HepG2 (cell line): Measurements from ENCODE around the gene IL36A. TPM values are rescaled to one million over a fixed set of nuclear protein-coding genes. Genes with fewer than 3 reads are reported as not detected.

Source experiments
- ATAC-seq: fragments of 200-7000 bp; cut with Tn5 transposase; 3 replicates; pipeline ENCODE4 v1.9.1; 2020; ENCODE audit warnings: mild to moderate bottlenecking, moderate library complexity
- BruUV-seq: library from RNA; stranded (reverse); fragments of 400-500 nt; replicated peaks from 2 replicates; lab custom pipeline; 2021; lab: Mats Ljungman, UMichigan
- CTCF ChIA-PET: fragments of 300-600 bp; formaldehyde crosslinking; extraction: SDS; loops from one replicate; lab custom pipeline; 2021; ENCODE audit warnings: low total read pairs, inconsistent platforms, low intra/inter-chr PET ratio; lab: Yijun Ruan, JAX
- POLR2A ChIA-PET: fragments of 350-600 bp; sonication (Branson Sonifier 250); formaldehyde crosslinking; loops from one replicate; lab custom pipeline; 2020; ENCODE audit warnings: antibody characterized with exemption, inconsistent platforms; lab: Yijun Ruan, JAX
- DNase-seq: peaks from one replicate; pipeline ENCODE4 v3.0.0-alpha.2; 2015; ENCODE audit warnings: low spot score
- FAIRE-seq: peaks from 3 replicates; lab custom pipeline; 2011; peaks lifted over from hg19 to GRCh38; lab: Jason Lieb, UNC
- H2AFZ ChIP-seq: one replicate; pipeline ENCODE4 v1.6.1; 2011; ENCODE audit warnings: low read length, inconsistent platforms
- H3K27ac ChIP-seq: fragments of 300-600 bp; 3 replicates; pipeline ENCODE4 v1.8.0; 2011; ENCODE audit warnings: mixed run types, mild to moderate bottlenecking, mixed read lengths, low read length, inconsistent platforms; ENCODE audit not compliant: insufficient read depth; ENCODE audit errors: extremely low read length
- H3K27me3 ChIP-seq, 2 experiments: fragments of 200-600 bp in 1 of 2; 2 replicates in 1 of 2; 3 replicates in 1 of 2; pipeline versions ENCODE4 v1.6.0 to v1.8.0; 2011; ENCODE audit warnings: low read length in 2 of 2, mild to moderate bottlenecking in 2 of 2, moderate library complexity in 2 of 2, inconsistent platforms in 1 of 2; ENCODE audit not compliant: insufficient read depth in 2 of 2, control insufficient read depth in 1 of 2
- H3K36me3 ChIP-seq, 2 experiments: fragments of 200-600 bp in 1 of 2; replicated peaks in 1 of 2; 2 replicates in 1 of 2; 3 replicates in 1 of 2; pipeline versions ENCODE4 v1.5.1 to v1.8.0; 2011; ENCODE audit warnings: low read length in 2 of 2, inconsistent platforms in 1 of 2; ENCODE audit not compliant: insufficient read depth in 2 of 2, control insufficient read depth in 1 of 2
- H3K4me1 ChIP-seq: 2 replicates; pipeline ENCODE4 v1.5.1; 2012; ENCODE audit warnings: low read length, inconsistent platforms; ENCODE audit not compliant: insufficient read depth
- H3K4me2 ChIP-seq: 2 replicates; pipeline ENCODE4 v1.6.0; 2011; ENCODE audit warnings: low read depth, low read length, inconsistent platforms
- H3K4me3 ChIP-seq, 3 experiments: fragments of 200-600 bp in 1 of 3; sonication (generic), shearing (Covaris generic) in 1 of 3; replicated peaks in 1 of 3; 2 replicates each; pipeline ENCODE4 v1.5.1; 2011 to 2016; ENCODE audit warnings: low read length in 3 of 3, inconsistent platforms in 2 of 3, low read depth in 2 of 3, mild to moderate bottlenecking in 2 of 3, control low read depth in 1 of 3, mixed read lengths in 1 of 3; ENCODE audit not compliant: insufficient read depth in 1 of 3
- H3K79me2 ChIP-seq: one replicate; pipeline ENCODE4 v1.6.1; 2011; ENCODE audit warnings: low read length, inconsistent platforms; ENCODE audit not compliant: insufficient read depth
- H3K9ac ChIP-seq: 2 replicates; pipeline ENCODE4 v1.6.0; 2011; ENCODE audit warnings: mild to moderate bottlenecking, low read depth, low read length, inconsistent platforms; ENCODE audit not compliant: insufficient read depth
- H3K9me3 ChIP-seq: 2 replicates; pipeline ENCODE4 v1.5.1; 2012; ENCODE audit warnings: mild to moderate bottlenecking, low read length
- H4K20me1 ChIP-seq: 2 replicates; pipeline ENCODE4 v1.6.0; 2011; ENCODE audit warnings: inconsistent platforms, mild to moderate bottlenecking, low read length, moderate library complexity; ENCODE audit not compliant: insufficient read depth
- ARID2 ChIP-seq: sonication (generic); formaldehyde crosslinking; IDR thresholded peaks from 2 replicates; pipeline ENCODE4 v1.8.1; 2022; ENCODE audit warnings: mild to moderate bottlenecking, missing genetic modification reagents, borderline replicate concordance
- GATAD2A ChIP-seq: IDR thresholded peaks from 2 replicates; pipeline ENCODE4 v1.6.1; 2016
- MAFF ChIP-seq: IDR thresholded peaks from 2 replicates; pipeline ENCODE4 v1.6.1; 2011; ENCODE audit warnings: low read depth, low read length, improper control_type of control experiment
- MAFK ChIP-seq, 2 experiments: IDR thresholded peaks in 1 of 2; conservative IDR thresholded peaks in 1 of 2; 2 replicates each; pipeline ENCODE4 v1.6.1; 2011; ENCODE audit warnings: improper control_type of control experiment in 2 of 2, low read length in 2 of 2
- PLRG1 ChIP-seq: fragments of 450-650 bp; conservative IDR thresholded peaks from 2 replicates; pipeline ENCODE4 v1.6.1; 2016
- STAG1 ChIP-seq: sonication (generic); formaldehyde crosslinking; IDR thresholded peaks from 2 replicates; pipeline ENCODE4 v1.4.0; 2020; ENCODE audit warnings: missing genetic modification reagents
- ZBTB42 ChIP-seq: sonication (generic); formaldehyde crosslinking; IDR thresholded peaks from 2 replicates; pipeline ENCODE4 v1.5.0; 2020; ENCODE audit warnings: mild to moderate bottlenecking, missing genetic modification reagents
- ZNF598 ChIP-seq: sonication (generic); formaldehyde crosslinking; IDR thresholded peaks from 2 replicates; pipeline ENCODE4 v1.5.1; 2020; ENCODE audit warnings: mild to moderate bottlenecking, missing genetic modification reagents, borderline replicate concordance
- WGBS: methylation state at CpG from one replicate; pipeline ENCODE4 v1.1.6; 2017; ENCODE audit warnings: low lambda C conversion rate; 5-methylcytosine and 5-hydroxymethylcytosine counted together
- in situ Hi-C: cut with HindIII; loops from 2 replicates; pipeline ENCODE4 v1.10.0; 2017; ENCODE audit warnings: low pct_unique_long_range_greater_than_20kb; ENCODE audit not compliant: extremely low pct_ligation_motif_present
- intact Hi-C: fragments of 100-400 bp; cut with micrococcal nuclease; formaldehyde crosslinking; loops from one replicate; pipeline ENCODE4 v1.10.0; 2022; ENCODE audit not compliant: unreplicated experiment
- polyA plus RNA-seq, 8 experiments: library from polyadenylated mRNA; depleted of rRNA in 3 of 8; stranded (reverse) in 7 of 8; unstranded in 1 of 8; fragments of >200 nt; fragmentation: Illumina TruSeq in 4 of 8; extraction: Trizol in 4 of 8; gene quantifications; 2 replicates each; pipeline versions ENCODE4 v1.2.1 to v1.2.3, GENCODE V29; 2011 to 2016; ENCODE audit warnings: low read depth in 4 of 8, missing spikeins in 1 of 8, mixed read lengths in 1 of 8; ENCODE audit not compliant: insufficient read depth in 1 of 8
- total RNA-seq, 5 experiments: library from RNA; depleted of rRNA; stranded (reverse); fragments of >200 nt; fragmentation: Illumina TruSeq; extraction: Trizol; gene quantifications; 2 replicates each; pipeline ENCODE4 v1.2.3, GENCODE V29; 2016; ENCODE audit warnings: low read depth in 1 of 5
- TF ChIP-seq, protein P1 (sequence below): sonication (generic); formaldehyde crosslinking; IDR thresholded peaks from 2 replicates; pipeline ENCODE4 v1.8.1; 2023; ENCODE audit warnings: missing genetic modification reagents, inconsistent platforms, borderline replicate concordance
- TF ChIP-seq, protein P2 (sequence below): IDR thresholded peaks from 2 replicates; pipeline ENCODE4 v1.6.1; 2016; ENCODE audit warnings: missing genetic modification reagents, missing compliant biosample characterization
- TF ChIP-seq, protein P3 (sequence below): sonication (generic); formaldehyde crosslinking; IDR thresholded peaks from 2 replicates; pipeline ENCODE4 v1.5.0; 2020; ENCODE audit warnings: mild to moderate bottlenecking, missing genetic modification reagents, moderate library complexity

IL36A gene
- total and polyA plus RNA-seq, 2 of the 13 experiments (the other 11 are each of a cell fraction or from before 2014, with no cell fraction given), result not detected

DNA sequence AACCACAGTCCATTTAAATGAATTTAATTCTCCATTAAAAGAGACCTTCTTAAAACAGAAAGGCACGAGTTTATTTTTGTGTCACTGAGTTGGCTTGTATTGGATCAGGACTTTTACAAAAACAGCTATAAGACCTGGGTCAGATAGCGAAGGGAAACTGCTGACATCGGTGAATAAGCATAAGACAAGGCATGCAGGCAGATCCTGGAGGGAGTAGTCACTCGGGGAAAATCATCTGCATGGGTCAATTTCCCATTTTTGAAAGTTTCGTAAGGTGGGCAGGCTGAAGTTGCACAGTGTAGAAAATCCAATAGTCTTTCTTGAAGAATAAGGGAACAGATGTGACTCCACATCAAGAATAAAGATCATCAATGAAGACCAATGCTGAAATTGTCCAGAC, 34.5 kb downstream of the IL36A start:
- in situ Hi-C loops (no loop called here), intact Hi-C loops (no loop called here)
- Histone ChIP-seq H3K4me1 (no peaks in the 10 kb centered on the region), H3K79me2 (no peaks in the 10 kb centered on the region), H3K36me3 (no peaks in the 10 kb centered on the region), H3K9me3 (no peaks in the 10 kb centered on the region), H3K27ac (no peak overlapping the region), H3K4me3 (no peak overlapping the region), H3K4me2 (no peak overlapping the region), H3K27me3 (no peaks in the 10 kb centered on the region), H3K9ac (no peak overlapping the region), H4K20me1 (no peaks in the 10 kb centered on the region), H2AFZ (no peak overlapping the region)
- BruUV-seq, result no TSS peak
- ChIA-PET CTCF (no interaction called here), POLR2A (no interaction called here)
- ATAC-seq (no peak), DNase-seq (no peak)
- TF ChIP-seq GATAD2A (CRISPR knock-in tag) (no peak), ARID2 (CRISPR knock-in tag) (no peak), ZBTB42 (CRISPR knock-in tag) (no peak), MAFF (peak; percentile 59), MAFK (conservative IDR thresholded peaks at IDR 0.05 in 1 of 2, IDR thresholded peaks at IDR 0.05 in 1 of 2; ENCODE audit: low read length in 2 of 2) (peak; percentile 61 to 73; a peak in 3 of 4 replicates), PLRG1 (no peak)
- TF ChIP-seq, protein P1, sequence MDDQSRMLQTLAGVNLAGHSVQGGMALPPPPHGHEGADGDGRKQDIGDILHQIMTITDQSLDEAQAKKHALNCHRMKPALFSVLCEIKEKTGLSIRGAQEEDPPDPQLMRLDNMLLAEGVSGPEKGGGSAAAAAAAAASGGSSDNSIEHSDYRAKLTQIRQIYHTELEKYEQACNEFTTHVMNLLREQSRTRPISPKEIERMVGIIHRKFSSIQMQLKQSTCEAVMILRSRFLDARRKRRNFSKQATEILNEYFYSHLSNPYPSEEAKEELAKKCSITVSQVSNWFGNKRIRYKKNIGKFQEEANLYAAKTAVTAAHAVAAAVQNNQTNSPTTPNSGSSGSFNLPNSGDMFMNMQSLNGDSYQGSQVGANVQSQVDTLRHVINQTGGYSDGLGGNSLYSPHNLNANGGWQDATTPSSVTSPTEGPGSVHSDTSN (CRISPR knock-in tag), result no peak
- TF ChIP-seq, protein P2, sequence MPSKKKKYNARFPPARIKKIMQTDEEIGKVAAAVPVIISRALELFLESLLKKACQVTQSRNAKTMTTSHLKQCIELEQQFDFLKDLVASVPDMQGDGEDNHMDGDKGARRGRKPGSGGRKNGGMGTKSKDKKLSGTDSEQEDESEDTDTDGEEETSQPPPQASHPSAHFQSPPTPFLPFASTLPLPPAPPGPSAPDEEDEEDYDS (CRISPR knock-in tag), result no peak
- TF ChIP-seq, all 625 proteins: peak for 2
- WGBS, result 2% methylated on average over 5 of the region's 5 CpGs
- FAIRE-seq, result no peak

DNA sequence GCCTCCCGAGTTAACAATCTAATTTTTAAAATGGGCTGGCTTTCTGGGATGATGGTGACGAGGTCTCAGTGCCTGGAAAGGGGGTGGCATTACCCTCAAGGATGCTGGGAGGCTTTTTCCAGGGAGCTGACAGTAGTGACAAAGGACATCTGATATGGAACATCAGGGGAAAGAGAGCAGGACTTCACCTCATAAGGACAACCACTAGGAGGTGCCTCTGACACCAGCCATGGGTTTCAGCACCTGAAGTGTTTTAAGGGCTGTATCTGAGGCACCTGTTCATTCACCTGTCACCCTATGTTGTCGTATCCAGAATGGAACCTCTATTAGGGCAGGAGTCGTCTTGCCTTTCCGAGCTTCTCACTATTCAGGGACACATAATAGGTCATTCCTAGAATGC, 36.6 kb downstream of the IL36A start:
- Histone ChIP-seq H4K20me1 (no peaks in the 10 kb centered on the region), H3K4me1 (no peaks in the 10 kb centered on the region), H2AFZ (no peak overlapping the region), H3K9me3 (no peaks in the 10 kb centered on the region), H3K27ac (no peak overlapping the region), H3K79me2 (no peaks in the 10 kb centered on the region), H3K9ac (no peak overlapping the region), H3K4me2 (no peak overlapping the region), H3K27me3 (no peaks in the 10 kb centered on the region), H3K36me3 (no peaks in the 10 kb centered on the region), H3K4me3 (no peak overlapping the region)
- intact Hi-C loops, result no loop called here
- CTCF ChIA-PET, result no interaction called here
- in situ Hi-C loops, result no loop called here
- DNase-seq (no peak), ATAC-seq (peak; percentile 83), FAIRE-seq (peak; percentile 78)
- BruUV-seq, result no TSS peak
- POLR2A ChIA-PET, result no interaction called here
- WGBS, result 32% methylated on average over 5 of the region's 5 CpGs
- TF ChIP-seq STAG1 (CRISPR knock-in tag) (peak; percentile 32), ZNF598 (no peak)
- TF ChIP-seq, protein P3, sequence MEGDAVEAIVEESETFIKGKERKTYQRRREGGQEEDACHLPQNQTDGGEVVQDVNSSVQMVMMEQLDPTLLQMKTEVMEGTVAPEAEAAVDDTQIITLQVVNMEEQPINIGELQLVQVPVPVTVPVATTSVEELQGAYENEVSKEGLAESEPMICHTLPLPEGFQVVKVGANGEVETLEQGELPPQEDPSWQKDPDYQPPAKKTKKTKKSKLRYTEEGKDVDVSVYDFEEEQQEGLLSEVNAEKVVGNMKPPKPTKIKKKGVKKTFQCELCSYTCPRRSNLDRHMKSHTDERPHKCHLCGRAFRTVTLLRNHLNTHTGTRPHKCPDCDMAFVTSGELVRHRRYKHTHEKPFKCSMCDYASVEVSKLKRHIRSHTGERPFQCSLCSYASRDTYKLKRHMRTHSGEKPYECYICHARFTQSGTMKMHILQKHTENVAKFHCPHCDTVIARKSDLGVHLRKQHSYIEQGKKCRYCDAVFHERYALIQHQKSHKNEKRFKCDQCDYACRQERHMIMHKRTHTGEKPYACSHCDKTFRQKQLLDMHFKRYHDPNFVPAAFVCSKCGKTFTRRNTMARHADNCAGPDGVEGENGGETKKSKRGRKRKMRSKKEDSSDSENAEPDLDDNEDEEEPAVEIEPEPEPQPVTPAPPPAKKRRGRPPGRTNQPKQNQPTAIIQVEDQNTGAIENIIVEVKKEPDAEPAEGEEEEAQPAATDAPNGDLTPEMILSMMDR (CRISPR knock-in tag), result peak; percentile 25; the same call in 1 of the 2 replicates
